ENCODE measurements around the gene DUSP7. TPM values are rescaled to one million over a fixed set of nuclear protein-coding genes. Genes with fewer than 3 reads are reported as not detected.

DUSP7 gene
- total RNA-seq, 1 experiment from 2014 or later: 16.6 TPM

GRCh38 chr3:52072471-52072870, 16.1 kb upstream of the DUSP7 start:
- peaks cover 0 to 5% of the 10 kb centered on the region in 2 experiments; a peak in 1 of 4 replicates for H3K4me1 ChIP-seq (ENCODE audit: control insufficient read depth in 1 of 2, insufficient read depth in 2 of 2, low read length in 2 of 2)
- no peaks in the 10 kb centered on the region for H3K9me3 ChIP-seq (ENCODE audit: control insufficient read depth in 1 of 2, insufficient read depth in 1 of 2, low read depth in 1 of 2, low read length in 2 of 2)
- no peak overlapping the region for H3K9ac ChIP-seq (ENCODE audit: low read length)
- H4K20me1 ChIP-seq (ENCODE audit: insufficient read depth): no peaks in the 10 kb centered on the region
- intact Hi-C loops (cut with micrococcal nuclease): no loop called here
- H2AFZ ChIP-seq (ENCODE audit: low read depth, low read length, poor library complexity, severe bottlenecking): no peak overlapping the region
- BruUV-seq (replicated peaks): no TSS peak
- DNase-seq (ENCODE audit: low read depth, low spot score) (no peak), ATAC-seq (no peak)
- TF ChIP-seq ATF3 (IDR thresholded peaks at IDR 0.05): no peak
- no peaks in the 10 kb centered on the region; a peak in 1 of 4 replicates for H3K36me3 ChIP-seq (ENCODE audit: control insufficient read depth in 1 of 2, insufficient read depth in 2 of 2, low read length in 2 of 2)
- no peaks in the 10 kb centered on the region for H3K27me3 ChIP-seq (ENCODE audit: insufficient read depth, low read length)
- no peaks in the 10 kb centered on the region for H3K79me2 ChIP-seq (ENCODE audit: insufficient read depth, low read length)
- RAD21 ChIA-PET (ENCODE audit: low non-redundant PET in 1 of 2, low total read pairs in 2 of 2, uncharacterized antibody in 2 of 2, unreplicated experiment in 2 of 2): no interaction called here
- H3K27ac ChIP-seq (ENCODE audit: low read depth, low read length): no peak overlapping the region
- POLR2A ChIA-PET: no interaction called here
- H3K9me2 ChIP-seq (ENCODE audit: insufficient read depth): no peaks in the 10 kb centered on the region
- CTCF ChIA-PET: no interaction called here
- no peak overlapping the region for H3K4me2 ChIP-seq (ENCODE audit: low read length)
- H3K4me3 ChIP-seq (replicated peaks in 1 of 2; ENCODE audit: low read depth in 1 of 2, low read length in 2 of 2): no peak overlapping the region

- no peaks in the 10 kb centered on the region; a peak in 1 of 4 replicates for H3K36me3 ChIP-seq (ENCODE audit: control insufficient read depth in 1 of 2, insufficient read depth in 2 of 2, low read length in 2 of 2)
- CTCF ChIA-PET: no interaction called here
- no peaks in the 10 kb centered on the region for H3K9me2 ChIP-seq (ENCODE audit: insufficient read depth)
- H3K9ac ChIP-seq (ENCODE audit: low read length): no peak overlapping the region
- BruUV-seq (replicated peaks): no TSS peak
- intact Hi-C loops (cut with micrococcal nuclease): no loop called here
- peaks cover 0 to 5% of the 10 kb centered on the region in 2 experiments; a peak in 1 of 4 replicates for H3K4me1 ChIP-seq (ENCODE audit: control insufficient read depth in 1 of 2, insufficient read depth in 2 of 2, low read length in 2 of 2)
- no peak overlapping the region for H3K4me2 ChIP-seq (ENCODE audit: low read length)
- POLR2A ChIA-PET: no interaction called here
- no peak overlapping the region for H3K4me3 ChIP-seq (replicated peaks in 1 of 2; ENCODE audit: low read depth in 1 of 2, low read length in 2 of 2)
- no peaks in the 10 kb centered on the region for H4K20me1 ChIP-seq (ENCODE audit: insufficient read depth)
- no peak for TF ChIP-seq MAX (IDR thresholded peaks at IDR 0.05)
- TF ChIP-seq CBX3 (IDR thresholded peaks at IDR 0.05; ENCODE audit: low read depth): no peak
- TF ChIP-seq TCF7L2 (IDR thresholded peaks at IDR 0.05; ENCODE audit: borderline replicate concordance, extremely low read depth, insufficient read depth, insufficient read length): no peak
- no peak for TF ChIP-seq JUND (IDR thresholded peaks at IDR 0.05)
- no peak for TF ChIP-seq EZH2phosphoT487 (IDR thresholded peaks at IDR 0.05; ENCODE audit: borderline replicate concordance)
- no peak for TF ChIP-seq CEBPB (IDR thresholded peaks at IDR 0.05; ENCODE audit: low read depth)
- DNase-seq (ENCODE audit: low read depth, low spot score) (no peak), ATAC-seq (no peak)
- no peak overlapping the region for H3K27ac ChIP-seq (ENCODE audit: low read depth, low read length)
- RAD21 ChIA-PET (ENCODE audit: low non-redundant PET in 1 of 2, low total read pairs in 2 of 2, uncharacterized antibody in 2 of 2, unreplicated experiment in 2 of 2): no interaction called here
- H3K79me2 ChIP-seq (ENCODE audit: insufficient read depth, low read length): no peaks in the 10 kb centered on the region
- H3K9me3 ChIP-seq (ENCODE audit: control insufficient read depth in 1 of 2, insufficient read depth in 1 of 2, low read depth in 1 of 2, low read length in 2 of 2): no peaks in the 10 kb centered on the region
- H2AFZ ChIP-seq (ENCODE audit: low read depth, low read length, poor library complexity, severe bottlenecking): no peak overlapping the region
- no peaks in the 10 kb centered on the region for H3K27me3 ChIP-seq (ENCODE audit: insufficient read depth, low read length)
Observed at GRCh38 chr3:52072020-52072419, 15.6 kb upstream of the DUSP7 start.

All from HCT116 (cell line).